Effector CD8-positive, alpha-beta T cell (primary cell): ENCODE measurements around the gene NAA10.
"Not testable (repeated sequence)": the region's sequence is repeated elsewhere in the genome, so short reads cannot be mapped to it uniquely, and the experiment has no call there.

Experiments used
- DNase-seq: peaks from one replicate; lab custom pipeline; 2025; lab: John Stamatoyannopoulos, UW
- total RNA-seq, 4 experiments: gene quantifications; one replicate each; lab custom pipeline; 2026; lab: John Stamatoyannopoulos, UW

The NAA10 gene
- 21.5 to 33.5 (median 28.0) reads per million in 4 experiments for total RNA-seq

- peak; percentile 20 for DNase-seq
Measured at GRCh38 chrX:153934762-153935325, at the start of gene NAA10. Gene NAA10 (minus strand): TSS chrX:153935037. CDS start chrX:153934904, 133 bp downstream.

- no peak for DNase-seq
Measured at GRCh38 chrX:153983321-153983801, 48.5 kb upstream of the NAA10 start.

DNA sequence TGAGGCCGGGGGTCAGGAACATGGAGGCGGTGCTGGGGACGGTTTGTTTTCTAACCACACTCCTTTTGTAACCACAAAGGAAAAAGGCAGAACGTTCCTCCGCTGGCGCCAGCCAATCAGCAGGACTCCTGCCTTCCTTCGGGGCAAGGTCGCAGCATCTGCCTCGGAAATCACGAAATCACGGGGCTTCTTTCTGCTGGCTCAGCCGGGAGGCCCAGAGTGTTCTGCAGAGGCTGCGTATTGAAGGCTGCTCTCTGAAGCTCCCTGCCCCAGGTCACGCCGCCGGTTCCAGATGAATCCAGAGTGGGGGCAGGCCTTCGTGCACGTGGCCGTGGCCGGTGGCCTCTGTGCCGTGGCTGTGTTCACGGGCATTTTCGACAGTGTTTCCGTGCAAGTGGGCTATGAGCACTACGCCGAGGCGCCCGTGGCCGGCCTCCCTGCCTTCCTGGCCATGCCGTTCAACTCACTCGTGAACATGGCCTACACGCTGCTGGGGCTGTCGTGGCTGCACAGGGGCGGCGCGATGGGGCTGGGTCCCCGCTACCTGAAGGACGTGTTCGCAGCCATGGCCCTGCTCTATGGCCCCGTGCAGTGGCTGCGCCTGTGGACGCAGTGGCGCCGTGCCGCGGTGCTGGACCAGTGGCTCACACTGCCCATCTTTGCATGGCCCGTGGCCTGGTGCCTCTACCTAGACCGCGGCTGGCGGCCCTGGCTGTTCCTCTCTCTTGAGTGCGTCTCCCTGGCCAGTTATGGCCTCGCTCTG is 47.1 kb upstream of the NAA10 start:
- DNase-seq, result peak; percentile 27

- no peak for DNase-seq
Measured at GRCh38 chrX:153981231-153981630, 46.4 kb upstream of the NAA10 start.

- not testable (repeated sequence) for DNase-seq
Measured at GRCh38 chrX:153980394-153980793, 45.6 kb upstream of the NAA10 start.

GRCh38 chrX:153974726-153975286 is 40.0 kb upstream of the NAA10 start:
- DNase-seq, result no peak

DNA sequence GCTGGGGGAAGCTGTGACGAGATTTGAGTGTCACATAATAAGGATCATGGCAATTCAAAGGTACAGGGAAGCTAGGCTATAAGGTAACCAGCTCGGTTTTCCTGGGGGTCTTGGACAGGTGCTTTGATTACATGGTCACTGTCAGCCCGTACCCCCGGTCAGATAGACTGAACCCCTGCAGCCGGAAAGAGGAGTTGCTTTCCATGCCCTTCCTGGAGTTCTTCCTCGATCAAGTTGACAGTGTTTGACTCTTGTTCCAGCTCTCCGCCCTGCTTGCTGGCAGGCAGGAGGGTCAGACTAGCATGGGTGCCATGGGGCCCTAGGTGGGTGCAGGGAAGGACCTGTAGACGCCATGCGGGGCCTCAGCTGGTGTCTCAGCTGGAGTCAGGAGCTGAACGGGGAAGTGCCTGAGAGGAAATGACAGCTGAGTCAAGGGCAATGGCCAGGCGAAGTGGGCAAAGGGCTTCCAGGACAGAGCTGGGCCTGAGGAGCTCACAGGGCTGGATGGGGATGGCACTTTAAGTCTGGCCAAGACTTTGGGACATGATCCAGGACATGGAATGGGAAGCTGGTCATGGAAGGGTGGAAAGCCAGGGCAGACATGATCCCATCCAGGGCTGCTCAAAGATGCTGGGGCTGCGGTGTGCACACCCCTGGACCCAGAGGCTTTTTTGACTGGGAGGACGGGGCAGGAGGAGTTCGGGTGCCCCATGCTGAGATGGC is 39.3 kb upstream of the NAA10 start:
- DNase-seq, result no peak

DNA sequence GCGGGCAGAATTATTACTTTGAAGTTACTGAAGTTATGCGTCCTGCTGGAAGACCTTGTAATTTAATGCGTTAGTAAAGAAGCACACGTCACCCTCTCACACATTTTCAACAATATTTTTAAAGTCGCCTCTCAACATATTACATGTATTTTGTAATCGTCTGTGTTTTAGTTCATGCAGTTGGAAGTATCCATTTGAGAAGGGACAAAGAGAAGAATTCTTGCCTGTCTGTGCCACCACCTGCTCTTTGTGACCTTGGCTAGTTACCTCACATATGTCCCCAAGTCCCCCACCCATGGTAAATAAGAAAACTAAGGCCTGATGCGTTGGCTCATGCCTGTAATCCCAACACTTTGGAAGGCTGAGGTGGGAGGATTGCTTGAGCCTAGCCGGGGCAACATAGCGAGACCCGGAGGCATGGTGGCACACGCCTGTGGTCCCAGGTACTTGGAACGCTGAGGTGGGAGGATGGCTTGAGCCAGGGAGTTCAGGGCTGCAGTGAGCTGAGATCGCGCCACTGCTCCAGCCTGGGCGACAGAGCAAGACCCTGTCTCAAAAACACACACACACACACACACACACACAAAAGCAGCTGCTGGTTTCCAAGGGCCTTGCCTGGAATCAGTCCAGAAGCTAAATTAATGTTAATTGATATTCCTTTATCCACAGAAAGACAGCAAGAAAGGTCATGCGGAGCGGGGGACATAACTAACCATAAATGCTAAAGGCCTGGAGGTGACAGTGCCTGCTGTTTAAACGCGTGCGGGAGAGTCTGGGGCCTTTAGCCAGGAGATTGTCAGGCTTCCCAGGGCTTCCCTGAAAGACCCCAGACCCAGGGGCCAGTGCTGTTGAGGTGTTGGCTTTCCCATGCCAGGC is 38.5 kb upstream of the NAA10 start:
- no peak for DNase-seq

DNA sequence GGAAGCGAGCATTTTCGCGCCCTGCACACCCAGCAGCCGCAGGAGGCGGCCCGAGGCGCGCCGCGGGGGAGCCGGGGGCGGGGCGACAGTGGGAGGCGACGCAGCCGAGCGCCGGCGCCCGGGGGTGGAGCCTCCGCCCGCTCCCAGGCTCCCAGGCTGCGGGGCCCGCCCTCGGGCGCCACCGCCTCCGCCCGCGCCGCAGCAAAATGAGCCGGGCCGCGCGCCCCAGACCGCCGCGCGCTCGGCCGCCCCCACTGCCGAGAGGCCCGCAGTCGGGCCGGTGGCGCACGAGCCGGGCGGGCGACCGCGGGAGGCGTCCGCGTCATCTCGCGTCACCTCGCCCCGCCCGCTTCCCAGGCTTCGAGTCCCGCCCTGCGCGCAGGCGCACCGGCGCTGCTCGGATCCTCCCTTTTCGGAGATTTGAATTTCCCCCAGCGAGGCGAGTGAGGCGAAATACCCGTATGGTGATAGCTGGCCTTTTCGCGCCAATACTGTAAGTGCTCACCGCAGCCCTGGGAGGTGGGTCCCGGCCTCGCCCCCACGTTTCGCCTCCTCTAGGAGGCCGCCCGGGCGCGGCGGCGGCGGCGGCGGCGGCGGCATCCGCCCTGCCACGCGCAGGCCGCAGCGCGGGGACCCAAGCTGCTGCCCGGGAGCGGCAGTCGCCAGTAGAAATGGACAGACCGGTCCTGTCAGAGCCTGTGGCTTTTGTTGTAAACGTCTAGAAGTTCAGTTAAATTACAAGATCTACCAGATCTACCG is 37.7 kb upstream of the NAA10 start, which contains the start of gene TMEM187:
Gene TMEM187 (plus strand): TSS at position 387 of the 759 bp plus-strand sequence. CDS start 9,309 bp downstream, outside the sequence.
- peak; percentile 74 for DNase-seq

- DNase-seq, result peak; percentile 81
Measured at GRCh38 chrX:153971450-153972367, 36.9 kb upstream of the NAA10 start, which contains the start of gene HCFC1. Gene HCFC1 (minus strand): TSS chrX:153971818. CDS start chrX:153970840, 978 bp downstream.

- peak; percentile 66 for DNase-seq
Measured at GRCh38 chrX:153971124-153971449, 36.2 kb upstream of the NAA10 start.

DNA sequence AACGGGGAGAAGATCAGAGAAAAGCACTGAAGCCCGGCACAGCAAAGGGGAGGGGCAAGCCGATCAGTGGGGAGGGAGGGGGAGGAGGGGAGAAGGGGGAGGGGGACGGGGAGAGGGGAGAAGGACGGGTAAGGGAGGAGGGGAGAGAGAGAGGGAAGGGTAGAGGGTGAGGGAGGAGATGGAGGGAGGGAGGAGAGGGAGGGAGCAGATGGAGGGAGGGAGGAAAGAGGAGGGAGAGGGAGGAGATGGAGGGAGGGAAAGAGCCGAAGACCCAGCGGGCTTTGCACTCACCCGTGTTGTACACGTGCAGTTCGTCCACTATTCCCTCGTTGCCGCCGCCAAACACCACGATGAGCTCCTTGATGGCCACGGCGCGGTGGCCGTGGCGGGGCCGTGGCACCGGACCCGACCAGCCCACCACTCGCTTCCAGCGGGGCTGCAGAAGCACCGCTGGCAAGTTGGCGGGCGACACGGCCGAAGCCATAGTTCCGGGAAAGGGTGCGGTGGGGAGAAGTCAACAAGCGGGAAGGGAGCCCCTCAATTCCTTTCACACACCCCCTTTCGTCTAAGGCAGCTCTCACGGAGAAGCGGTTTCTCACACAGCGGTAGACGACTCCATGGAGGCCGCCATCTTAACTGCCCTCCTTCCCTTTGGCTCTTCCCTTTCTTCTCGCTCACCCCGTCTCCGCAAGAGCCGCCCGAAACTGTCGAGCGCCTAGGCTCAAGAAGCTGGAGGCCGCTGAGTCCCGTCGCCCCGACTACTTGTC is 35.7 kb upstream of the NAA10 start:
- DNase-seq, result peak; percentile 19

- no peak for DNase-seq
Measured at GRCh38 chrX:153969904-153970356, 35.1 kb upstream of the NAA10 start.

DNA sequence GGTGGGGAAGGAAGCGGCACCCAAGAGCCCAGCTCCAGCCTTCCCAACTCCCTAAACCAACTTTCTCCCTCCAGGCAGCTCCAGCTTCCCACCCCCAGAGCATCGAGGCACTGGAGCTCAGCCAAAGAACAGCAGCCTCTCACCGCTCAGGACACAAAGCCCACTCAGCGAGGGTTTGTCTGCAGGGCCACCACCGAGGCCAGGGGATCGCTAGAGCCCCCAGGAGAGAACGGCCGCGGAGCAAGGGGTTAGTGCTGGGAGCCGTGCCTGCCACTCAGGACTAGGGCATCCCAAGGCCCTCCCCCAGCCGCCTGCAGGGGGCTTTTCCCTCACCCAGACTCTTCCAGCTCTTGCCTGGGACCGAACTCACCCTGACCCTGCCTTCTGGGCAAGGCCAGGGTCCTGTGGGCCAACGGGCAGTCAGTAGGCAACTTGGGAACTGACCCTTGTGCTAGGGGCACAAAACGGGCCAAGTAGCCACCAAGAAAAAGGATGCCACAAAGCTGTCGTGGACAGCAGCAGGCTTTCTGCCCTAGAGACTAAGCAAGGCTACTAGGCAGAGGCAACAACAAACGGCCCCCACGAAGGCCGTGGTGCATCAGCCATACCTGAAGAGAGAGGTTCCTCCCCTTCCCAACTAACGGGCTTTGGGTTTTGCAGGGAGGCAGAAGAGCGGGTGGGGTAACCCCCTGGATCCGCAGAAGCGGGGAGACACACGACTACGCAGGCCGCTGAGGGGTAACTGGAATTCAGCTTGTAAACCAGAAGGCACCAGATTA is 34.5 kb upstream of the NAA10 start:
- DNase-seq, result no peak

DNA sequence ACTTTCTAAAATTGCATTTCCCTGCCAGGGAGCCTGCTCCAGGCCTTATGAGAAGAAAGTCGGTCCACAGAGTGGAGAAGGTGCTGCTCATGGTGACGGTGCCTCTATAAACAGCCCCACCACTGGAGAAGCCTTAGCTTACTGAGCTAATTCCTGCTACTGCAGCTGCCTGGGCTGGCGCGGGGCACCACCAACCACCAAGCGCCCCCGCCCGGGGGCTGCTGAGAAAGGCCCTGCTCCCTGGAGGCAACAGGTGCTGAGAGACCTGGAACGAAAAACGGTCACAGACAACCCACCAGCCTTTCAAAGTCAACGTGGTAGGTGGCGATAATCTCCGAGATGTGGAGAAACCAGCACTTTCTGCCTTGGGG is 33.9 kb upstream of the NAA10 start:
- DNase-seq, result no peak

GRCh38 chrX:153968255-153968654 is 33.4 kb upstream of the NAA10 start:
- no peak for DNase-seq

- no peak for DNase-seq
Measured at GRCh38 chrX:153967536-153968224, 32.8 kb upstream of the NAA10 start.
